HepG2 (cell line): Measurements from ENCODE around the gene BUD23. TPM values are rescaled to one million over a fixed set of nuclear protein-coding genes. Genes with fewer than 3 reads are reported as not detected.
A peak's percentile ranks its signal among the peaks of the same experiment; 100 is the strongest.

Experiments
- ATAC-seq: fragments of 200-7000 bp; cut with Tn5 transposase; 3 replicates; pipeline ENCODE4 v1.9.1; 2020; ENCODE audit warnings: mild to moderate bottlenecking, moderate library complexity
- BruUV-seq: library from RNA; stranded (reverse); fragments of 400-500 nt; replicated peaks from 2 replicates; lab custom pipeline; 2021; lab: Mats Ljungman, UMichigan
- CTCF ChIA-PET: fragments of 300-600 bp; formaldehyde crosslinking; extraction: SDS; loops from one replicate; lab custom pipeline; 2021; ENCODE audit warnings: low total read pairs, inconsistent platforms, low intra/inter-chr PET ratio; lab: Yijun Ruan, JAX
- POLR2A ChIA-PET: fragments of 350-600 bp; sonication (Branson Sonifier 250); formaldehyde crosslinking; loops from one replicate; lab custom pipeline; 2020; ENCODE audit warnings: antibody characterized with exemption, inconsistent platforms; lab: Yijun Ruan, JAX
- DNase-seq: peaks from one replicate; pipeline ENCODE4 v3.0.0-alpha.2; 2015; ENCODE audit warnings: low spot score
- FAIRE-seq: peaks from 3 replicates; lab custom pipeline; 2011; peaks lifted over from hg19 to GRCh38; lab: Jason Lieb, UNC
- H2AFZ ChIP-seq: one replicate; pipeline ENCODE4 v1.6.1; 2011; ENCODE audit warnings: low read length, inconsistent platforms
- H3K27ac ChIP-seq: fragments of 300-600 bp; 3 replicates; pipeline ENCODE4 v1.8.0; 2011; ENCODE audit warnings: mixed run types, mild to moderate bottlenecking, mixed read lengths, low read length, inconsistent platforms; ENCODE audit not compliant: insufficient read depth; ENCODE audit errors: extremely low read length
- H3K27me3 ChIP-seq, 2 experiments: fragments of 200-600 bp in 1 of 2; 2 replicates in 1 of 2; 3 replicates in 1 of 2; pipeline versions ENCODE4 v1.6.0 to v1.8.0; 2011; ENCODE audit warnings: low read length in 2 of 2, mild to moderate bottlenecking in 2 of 2, moderate library complexity in 2 of 2, inconsistent platforms in 1 of 2; ENCODE audit not compliant: insufficient read depth in 2 of 2, control insufficient read depth in 1 of 2
- H3K36me3 ChIP-seq, 2 experiments: fragments of 200-600 bp in 1 of 2; replicated peaks in 1 of 2; 2 replicates in 1 of 2; 3 replicates in 1 of 2; pipeline versions ENCODE4 v1.5.1 to v1.8.0; 2011; ENCODE audit warnings: low read length in 2 of 2, inconsistent platforms in 1 of 2; ENCODE audit not compliant: insufficient read depth in 2 of 2, control insufficient read depth in 1 of 2
- H3K4me1 ChIP-seq: 2 replicates; pipeline ENCODE4 v1.5.1; 2012; ENCODE audit warnings: low read length, inconsistent platforms; ENCODE audit not compliant: insufficient read depth
- H3K4me2 ChIP-seq: 2 replicates; pipeline ENCODE4 v1.6.0; 2011; ENCODE audit warnings: low read depth, low read length, inconsistent platforms
- H3K4me3 ChIP-seq, 3 experiments: fragments of 200-600 bp in 1 of 3; sonication (generic), shearing (Covaris generic) in 1 of 3; replicated peaks in 1 of 3; 2 replicates each; pipeline ENCODE4 v1.5.1; 2011 to 2016; ENCODE audit warnings: low read length in 3 of 3, inconsistent platforms in 2 of 3, low read depth in 2 of 3, mild to moderate bottlenecking in 2 of 3, control low read depth in 1 of 3, mixed read lengths in 1 of 3; ENCODE audit not compliant: insufficient read depth in 1 of 3
- H3K79me2 ChIP-seq: one replicate; pipeline ENCODE4 v1.6.1; 2011; ENCODE audit warnings: low read length, inconsistent platforms; ENCODE audit not compliant: insufficient read depth
- H3K9ac ChIP-seq: 2 replicates; pipeline ENCODE4 v1.6.0; 2011; ENCODE audit warnings: mild to moderate bottlenecking, low read depth, low read length, inconsistent platforms; ENCODE audit not compliant: insufficient read depth
- H3K9me3 ChIP-seq: 2 replicates; pipeline ENCODE4 v1.5.1; 2012; ENCODE audit warnings: mild to moderate bottlenecking, low read length
- H4K20me1 ChIP-seq: 2 replicates; pipeline ENCODE4 v1.6.0; 2011; ENCODE audit warnings: inconsistent platforms, mild to moderate bottlenecking, low read length, moderate library complexity; ENCODE audit not compliant: insufficient read depth
- ARNTL ChIP-seq: sonication (generic); formaldehyde crosslinking; IDR thresholded peaks from 2 replicates; pipeline ENCODE4 v1.4.0; 2020; ENCODE audit warnings: mild to moderate bottlenecking, missing genetic modification reagents
- ZFX ChIP-seq: sonication (generic); formaldehyde crosslinking; IDR thresholded peaks from 2 replicates; pipeline ENCODE4 v1.4.0; 2020; ENCODE audit warnings: mild to moderate bottlenecking, low read depth, missing genetic modification reagents, moderate library complexity
- ZSCAN29 ChIP-seq: sonication (generic); formaldehyde crosslinking; conservative IDR thresholded peaks from 2 replicates; pipeline ENCODE4 v1.4.0; 2020; ENCODE audit warnings: mild to moderate bottlenecking, missing genetic modification reagents
- WGBS: methylation state at CpG from one replicate; pipeline ENCODE4 v1.1.6; 2017; ENCODE audit warnings: low lambda C conversion rate; 5-methylcytosine and 5-hydroxymethylcytosine counted together
- in situ Hi-C: cut with HindIII; loops from 2 replicates; pipeline ENCODE4 v1.10.0; 2017; ENCODE audit warnings: low pct_unique_long_range_greater_than_20kb; ENCODE audit not compliant: extremely low pct_ligation_motif_present
- intact Hi-C: fragments of 100-400 bp; cut with micrococcal nuclease; formaldehyde crosslinking; loops from one replicate; pipeline ENCODE4 v1.10.0; 2022; ENCODE audit not compliant: unreplicated experiment
- polyA plus RNA-seq, 8 experiments: library from polyadenylated mRNA; depleted of rRNA in 3 of 8; stranded (reverse) in 7 of 8; unstranded in 1 of 8; fragments of >200 nt; fragmentation: Illumina TruSeq in 4 of 8; extraction: Trizol in 4 of 8; gene quantifications; 2 replicates each; pipeline versions ENCODE4 v1.2.1 to v1.2.3, GENCODE V29; 2011 to 2016; ENCODE audit warnings: low read depth in 4 of 8, missing spikeins in 1 of 8, mixed read lengths in 1 of 8; ENCODE audit not compliant: insufficient read depth in 1 of 8
- total RNA-seq, 5 experiments: library from RNA; depleted of rRNA; stranded (reverse); fragments of >200 nt; fragmentation: Illumina TruSeq; extraction: Trizol; gene quantifications; 2 replicates each; pipeline ENCODE4 v1.2.3, GENCODE V29; 2016; ENCODE audit warnings: low read depth in 1 of 5
- TF ChIP-seq, protein P1 (sequence below): sonication (generic); formaldehyde crosslinking; IDR thresholded peaks from 2 replicates; pipeline ENCODE4 v1.4.0; 2020; ENCODE audit warnings: missing genetic modification reagents, borderline replicate concordance
- TF ChIP-seq, protein P2 (sequence below): IDR thresholded peaks from 2 replicates; pipeline ENCODE4 v1.6.1; 2016; ENCODE audit warnings: missing biosample characterization, missing genetic modification reagents, low read depth

The BUD23 gene
- total and polyA plus RNA-seq, 2 of the 13 experiments (the other 11 are each of a cell fraction or from before 2014, with no cell fraction given): 47.5 to 54.5 TPM

DNA sequence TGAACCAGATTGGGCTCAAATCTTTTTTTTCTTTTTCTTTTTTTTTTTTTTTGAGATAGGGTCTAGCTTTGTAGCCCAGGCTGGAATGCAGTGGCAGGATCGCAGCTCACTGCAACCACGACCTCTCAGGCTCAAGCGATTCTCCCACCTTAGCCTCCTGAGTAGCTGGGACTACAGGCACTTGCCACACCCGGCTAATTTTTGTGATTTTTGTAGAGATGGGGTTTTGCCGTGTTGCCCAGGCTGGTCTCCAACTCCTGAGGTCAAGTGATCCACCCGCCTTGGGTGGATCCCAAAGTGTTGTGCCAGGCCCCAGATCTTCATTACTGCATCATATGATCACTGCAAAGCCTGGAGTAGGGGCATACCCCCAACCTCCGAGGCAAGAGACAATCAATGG lies 2.9 kb upstream of the BUD23 start:
- peaks cover 53% of the 10 kb centered on the region for H3K4me1 ChIP-seq
- 0 out of 5 replicates have a peak, but pooled peaks cover 0 to 2% of the 10 kb centered on the region in 2 experiments for H3K36me3 ChIP-seq
- WGBS: 95% methylated on average over 7 of the region's 7 CpGs
- H2AFZ ChIP-seq: no peak overlapping the region
- POLR2A ChIA-PET: no interaction called here
- TF ChIP-seq ZFX (CRISPR knock-in tag): no peak
- TF ChIP-seq ZSCAN29 (CRISPR knock-in tag): no peak
- no peak for TF ChIP-seq ARNTL (CRISPR knock-in tag)
- TF ChIP-seq, protein P1, sequence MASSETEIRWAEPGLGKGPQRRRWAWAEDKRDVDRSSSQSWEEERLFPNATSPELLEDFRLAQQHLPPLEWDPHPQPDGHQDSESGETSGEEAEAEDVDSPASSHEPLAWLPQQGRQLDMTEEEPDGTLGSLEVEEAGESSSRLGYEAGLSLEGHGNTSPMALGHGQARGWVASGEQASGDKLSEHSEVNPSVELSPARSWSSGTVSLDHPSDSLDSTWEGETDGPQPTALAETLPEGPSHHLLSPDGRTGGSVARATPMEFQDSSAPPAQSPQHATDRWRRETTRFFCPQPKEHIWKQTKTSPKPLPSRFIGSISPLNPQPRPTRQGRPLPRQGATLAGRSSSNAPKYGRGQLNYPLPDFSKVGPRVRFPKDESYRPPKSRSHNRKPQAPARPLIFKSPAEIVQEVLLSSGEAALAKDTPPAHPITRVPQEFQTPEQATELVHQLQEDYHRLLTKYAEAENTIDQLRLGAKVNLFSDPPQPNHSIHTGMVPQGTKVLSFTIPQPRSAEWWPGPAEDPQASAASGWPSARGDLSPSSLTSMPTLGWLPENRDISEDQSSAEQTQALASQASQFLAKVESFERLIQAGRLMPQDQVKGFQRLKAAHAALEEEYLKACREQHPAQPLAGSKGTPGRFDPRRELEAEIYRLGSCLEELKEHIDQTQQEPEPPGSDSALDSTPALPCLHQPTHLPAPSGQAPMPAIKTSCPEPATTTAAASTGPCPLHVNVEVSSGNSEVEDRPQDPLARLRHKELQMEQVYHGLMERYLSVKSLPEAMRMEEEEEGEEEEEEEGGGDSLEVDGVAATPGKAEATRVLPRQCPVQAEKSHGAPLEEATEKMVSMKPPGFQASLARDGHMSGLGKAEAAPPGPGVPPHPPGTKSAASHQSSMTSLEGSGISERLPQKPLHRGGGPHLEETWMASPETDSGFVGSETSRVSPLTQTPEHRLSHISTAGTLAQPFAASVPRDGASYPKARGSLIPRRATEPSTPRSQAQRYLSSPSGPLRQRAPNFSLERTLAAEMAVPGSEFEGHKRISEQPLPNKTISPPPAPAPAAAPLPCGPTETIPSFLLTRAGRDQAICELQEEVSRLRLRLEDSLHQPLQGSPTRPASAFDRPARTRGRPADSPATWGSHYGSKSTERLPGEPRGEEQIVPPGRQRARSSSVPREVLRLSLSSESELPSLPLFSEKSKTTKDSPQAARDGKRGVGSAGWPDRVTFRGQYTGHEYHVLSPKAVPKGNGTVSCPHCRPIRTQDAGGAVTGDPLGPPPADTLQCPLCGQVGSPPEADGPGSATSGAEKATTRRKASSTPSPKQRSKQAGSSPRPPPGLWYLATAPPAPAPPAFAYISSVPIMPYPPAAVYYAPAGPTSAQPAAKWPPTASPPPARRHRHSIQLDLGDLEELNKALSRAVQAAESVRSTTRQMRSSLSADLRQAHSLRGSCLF: no peak
- TF ChIP-seq, protein P2, sequence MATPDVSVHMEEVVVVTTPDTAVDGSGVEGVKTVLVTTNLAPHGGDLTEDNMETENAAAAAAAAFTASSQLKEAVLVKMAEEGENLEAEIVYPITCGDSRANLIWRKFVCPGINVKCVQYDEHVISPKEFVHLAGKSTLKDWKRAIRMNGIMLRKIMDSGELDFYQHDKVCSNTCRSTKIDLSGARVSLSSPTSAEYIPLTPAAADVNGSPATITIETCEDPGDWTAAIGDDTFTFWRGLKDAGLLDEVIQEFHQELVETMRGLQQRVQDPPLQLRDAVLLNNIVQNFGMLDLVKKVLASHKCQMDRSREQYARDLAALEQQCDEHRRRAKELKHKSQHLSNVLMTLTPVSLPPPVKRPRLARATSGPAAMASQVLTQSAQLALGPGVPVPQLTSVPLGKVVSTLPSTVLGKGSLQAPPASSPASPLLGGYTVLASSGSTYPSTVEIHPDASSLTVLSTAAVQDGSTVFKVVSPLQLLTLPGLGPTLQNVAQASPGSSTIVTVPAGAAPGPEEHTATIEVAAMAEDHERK (CRISPR knock-in tag): no peak
- no TSS peak for BruUV-seq
- H3K9me3 ChIP-seq: no peaks in the 10 kb centered on the region
- H3K27me3 ChIP-seq: no peaks in the 10 kb centered on the region; a peak in 1 of 5 replicates
- intact Hi-C loops: loop anchor here (5.0 kb wide), 1 partner anchor 37 kb away; the partner anchor contains the start of gene STX1A
- no peak overlapping the region for H3K27ac ChIP-seq
- no peak overlapping the region for H3K9ac ChIP-seq
- 0 out of 2 replicates have a peak overlapping the region, but pooled peaks have one; percentile 3 for H3K4me2 ChIP-seq
- in situ Hi-C loops: no loop called here
- FAIRE-seq (no peak), ATAC-seq (no peak), DNase-seq (no peak)
- peaks cover 42% of the 10 kb centered on the region for H3K79me2 ChIP-seq
- no peak overlapping the region for H3K4me3 ChIP-seq
- no peaks in the 10 kb centered on the region for H4K20me1 ChIP-seq
- CTCF ChIA-PET: no interaction called here
